SK-N-SH (cell line): Measurements from ENCODE around the gene TEX12. TPM values are rescaled to one million over a fixed set of nuclear protein-coding genes. Genes with fewer than 3 reads are reported as not detected.

Experiments used
- CTCF ChIA-PET: fragments of 300-600, 350-600 bp; formaldehyde crosslinking; extraction: SDS; loops from one replicate; lab custom pipeline; 2021; lab: Yijun Ruan, JAX
- POLR2A ChIA-PET: fragments of 350-600 bp; sonication (Branson Sonifier 250); formaldehyde crosslinking; extraction: SDS; loops from one replicate; lab custom pipeline; 2020; ENCODE audit warnings: antibody characterized with exemption, inconsistent platforms; lab: Yijun Ruan, JAX
- DNase-seq: peaks from one replicate; pipeline ENCODE4 v3.0.0; 2012
- H2AFZ ChIP-seq: fragments of 200-600 bp; sonication (generic); 2 replicates; pipeline ENCODE4 v1.8.1; 2016; ENCODE audit warnings: antibody characterized with exemption, mild to moderate bottlenecking, low read depth
- H3F3A ChIP-seq: fragments of 200-600 bp; sonication (generic); replicated peaks from 2 replicates; pipeline ENCODE3; 2016; ENCODE audit warnings: antibody characterized with exemption, mild to moderate bottlenecking; ENCODE audit not compliant: insufficient read depth
- H3K27ac ChIP-seq, 2 experiments: fragments of 200-500 bp in 1 of 2; fragments of 200-600 bp in 1 of 2; sonication (Bioruptor generic) in 1 of 2; sonication (generic), shearing (Covaris generic) in 1 of 2; 2 replicates each; pipeline versions ENCODE4 v1.5.1 to v1.6.1; 2014 to 2016; ENCODE audit warnings: low read depth in 2 of 2, inconsistent platforms in 1 of 2, low read length in 1 of 2, mild to moderate bottlenecking in 1 of 2, mixed read lengths in 1 of 2
- H3K27me3 ChIP-seq: fragments of 200-600 bp; sonication (generic), shearing (Covaris generic); 2 replicates; pipeline ENCODE4 v1.6.1; 2016; ENCODE audit warnings: mixed run types; ENCODE audit not compliant: insufficient read depth
- H3K36me3 ChIP-seq, 2 experiments: fragments of 200-500 bp in 1 of 2; fragments of 200-600 bp in 1 of 2; sonication (Bioruptor generic) in 1 of 2; sonication (generic) in 1 of 2; replicated peaks in 1 of 2; 2 replicates each; pipeline versions ENCODE3 to v1.5.1; 2014 to 2016; ENCODE audit warnings: low read length in 1 of 2, mild to moderate bottlenecking in 1 of 2; ENCODE audit not compliant: insufficient read depth in 2 of 2, control insufficient read depth in 1 of 2
- H3K4me1 ChIP-seq, 2 experiments: fragments of 200-500 bp in 1 of 2; fragments of 200-600 bp in 1 of 2; sonication (Bioruptor generic) in 1 of 2; sonication (generic), shearing (Covaris generic) in 1 of 2; 2 replicates each; pipeline versions ENCODE4 v1.5.1 to v1.6.1; 2014 to 2016; ENCODE audit warnings: low read depth in 1 of 2, low read length in 1 of 2, mixed run types in 1 of 2; ENCODE audit not compliant: insufficient read depth in 2 of 2, control insufficient read depth in 1 of 2
- H3K4me2 ChIP-seq: fragments of 200-600 bp; sonication (generic), shearing (Covaris generic); 2 replicates; pipeline ENCODE4 v1.6.1; 2017; ENCODE audit warnings: mixed run types
- H3K4me3 ChIP-seq, 2 experiments: fragments of 200-500 bp in 1 of 2; fragments of 200-600 bp in 1 of 2; sonication (Bioruptor generic) in 1 of 2; sonication (generic), shearing (Covaris generic) in 1 of 2; 2 replicates each; pipeline versions ENCODE4 v1.5.1 to v1.8.1; 2014 to 2016; ENCODE audit warnings: low read depth in 2 of 2, inconsistent platforms in 1 of 2, low read length in 1 of 2, mild to moderate bottlenecking in 1 of 2, mixed read lengths in 1 of 2, moderate library complexity in 1 of 2
- H3K79me2 ChIP-seq: fragments of 200-600 bp; sonication (generic); 2 replicates; pipeline ENCODE4 v1.8.1; 2017; ENCODE audit warnings: mild to moderate bottlenecking; ENCODE audit not compliant: insufficient read depth
- H3K9ac ChIP-seq: fragments of 200-600 bp; sonication (generic); 2 replicates; pipeline ENCODE4 v1.6.1; 2017; ENCODE audit warnings: mixed run types
- H3K9me2 ChIP-seq: fragments of 200-600 bp; sonication (generic); 2 replicates; pipeline ENCODE4 v1.6.1; 2017; ENCODE audit warnings: mixed run types
- H3K9me3 ChIP-seq: fragments of 200-600 bp; sonication (generic); 2 replicates; pipeline ENCODE4 v1.6.1; 2017; ENCODE audit warnings: mixed run types, mild to moderate bottlenecking, moderate library complexity
- H4K20me1 ChIP-seq: fragments of 200-600 bp; sonication (generic); 2 replicates; pipeline ENCODE4 v1.6.1; 2017; ENCODE audit warnings: mild to moderate bottlenecking, mixed run types; ENCODE audit not compliant: insufficient read depth
- ELF1 ChIP-seq: IDR thresholded peaks from 2 replicates; pipeline ENCODE4 v1.4.0; 2012
- EZH2phosphoT487 ChIP-seq: fragments of 200-600 bp; sonication (generic); IDR thresholded peaks from 2 replicates; pipeline ENCODE4 v1.6.1; 2017; ENCODE audit warnings: low read depth, mixed run types, mild to moderate bottlenecking, antibody characterized with exemption, moderate library complexity, borderline replicate concordance
- FOSL2 ChIP-seq: IDR thresholded peaks from 2 replicates; pipeline ENCODE4 v1.4.0; 2012; ENCODE audit warnings: low read depth, mild to moderate bottlenecking, moderate library complexity, borderline replicate concordance
- FOXJ3 ChIP-seq: sonication (generic); formaldehyde crosslinking; IDR thresholded peaks from 2 replicates; pipeline ENCODE4 v1.5.1; 2020; ENCODE audit warnings: mild to moderate bottlenecking, missing genetic modification reagents
- GABPA ChIP-seq: IDR thresholded peaks from 2 replicates; pipeline ENCODE4 v1.4.0; 2012; ENCODE audit warnings: low read depth, mild to moderate bottlenecking
- MXI1 ChIP-seq: IDR thresholded peaks from 2 replicates; pipeline ENCODE4 v1.6.1; 2012; ENCODE audit warnings: mild to moderate bottlenecking, low read depth, low read length, improper control_type of control experiment
- NFIC ChIP-seq: IDR thresholded peaks from 2 replicates; pipeline ENCODE4 v1.4.0; 2012; ENCODE audit warnings: borderline replicate concordance
- NRF1 ChIP-seq: IDR thresholded peaks from 2 replicates; pipeline ENCODE4 v1.6.1; 2012; ENCODE audit warnings: low read depth, mild to moderate bottlenecking, low read length
- POLR2AphosphoS5 ChIP-seq: IDR thresholded peaks from 2 replicates; pipeline ENCODE4 v1.6.1; 2012; ENCODE audit warnings: low read depth, low read length
- RCOR1 ChIP-seq: fragments of 150-350 bp; IDR thresholded peaks from 2 replicates; pipeline ENCODE4 v1.6.1; 2017; ENCODE audit warnings: antibody characterized with exemption, low read length
- RXRA ChIP-seq: IDR thresholded peaks from 2 replicates; pipeline ENCODE4 v1.4.0; 2012; ENCODE audit warnings: low read depth, mild to moderate bottlenecking, borderline replicate concordance
- SIN3A ChIP-seq: IDR thresholded peaks from 2 replicates; pipeline ENCODE4 v1.6.1; 2012; ENCODE audit warnings: low read depth, mild to moderate bottlenecking, low read length, moderate library complexity, borderline replicate concordance
- TAF1 ChIP-seq: IDR thresholded peaks from 2 replicates; pipeline ENCODE4 v1.6.1; 2012; ENCODE audit warnings: low read depth, mild to moderate bottlenecking, low read length, moderate library complexity, borderline replicate concordance
- TCF12 ChIP-seq: IDR thresholded peaks from 2 replicates; pipeline ENCODE4 v1.4.0; 2012
- YY1 ChIP-seq: IDR thresholded peaks from 2 replicates; pipeline ENCODE4 v1.4.0; 2012; ENCODE audit warnings: low read depth, mild to moderate bottlenecking
- WGBS: methylation state at CpG from one replicate; pipeline ENCODE4 v1.1.6; 2017; ENCODE audit warnings: low lambda C conversion rate; 5-methylcytosine and 5-hydroxymethylcytosine counted together
- polyA plus RNA-seq, 3 experiments: library from polyadenylated mRNA; depleted of rRNA; stranded (reverse); fragments of >200 nt; gene quantifications; 2 replicates each; pipeline ENCODE4 v1.2.3, GENCODE V29; 2012
- TF ChIP-seq, protein P1 (sequence below): fragments of 150-350 bp; IDR thresholded peaks from 2 replicates; pipeline ENCODE4 v1.6.1; 2017; ENCODE audit warnings: antibody characterized with exemption, low read length, low read depth, borderline replicate concordance
- TF ChIP-seq, protein P2 (sequence below): fragments of 200-600 bp; sonication (generic); IDR thresholded peaks from 2 replicates; pipeline ENCODE4 v1.6.1; 2017; ENCODE audit warnings: antibody characterized with exemption, mild to moderate bottlenecking, moderate library complexity
- TF ChIP-seq, protein P3 (sequence below): IDR thresholded peaks from 2 replicates; pipeline ENCODE4; 2012
- TF ChIP-seq, protein P4 (sequence below): IDR thresholded peaks from 2 replicates; pipeline ENCODE4 v1.4.0; 2012; ENCODE audit warnings: low read depth, borderline replicate concordance
- TF ChIP-seq, protein P5 (sequence below): IDR thresholded peaks from 2 replicates; pipeline ENCODE4 v1.4.0; 2012; ENCODE audit warnings: low read depth

TEX12 gene
- polyA plus RNA-seq, 1 of the 3 experiments (the other 2 are of a cell fraction), result not detected

DNA sequence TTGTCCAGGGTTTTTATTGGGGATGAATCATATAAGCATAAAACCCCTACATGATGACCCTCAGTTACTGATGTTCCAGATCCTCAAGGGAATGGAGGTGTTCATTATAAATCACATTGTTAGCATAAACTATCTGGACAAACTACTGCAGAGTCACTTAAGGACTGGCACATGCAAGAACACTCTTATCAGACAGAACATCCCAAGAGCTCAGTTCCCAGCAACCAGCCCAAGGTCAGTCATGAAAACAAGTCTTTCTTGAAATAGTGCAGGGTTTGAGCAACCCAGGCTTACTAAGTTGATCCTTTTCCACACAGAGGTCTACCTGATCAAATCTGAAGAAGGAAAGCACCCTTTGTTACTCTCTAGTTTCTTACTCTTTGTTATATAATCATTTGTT is 45.5 kb downstream of the TEX12 start:
- Histone ChIP-seq H3K4me3 (no peak overlapping the region), H3K9me3 (no peaks in the 10 kb centered on the region), H3K27me3 (no peaks in the 10 kb centered on the region), H3K4me1 (no peaks in the 10 kb centered on the region; a peak in 1 of 4 replicates), H3K36me3 (no peaks in the 10 kb centered on the region), H2AFZ (no peak overlapping the region), H4K20me1 (no peaks in the 10 kb centered on the region), H3K79me2 (no peaks in the 10 kb centered on the region), H3K4me2 (no peak overlapping the region), H3F3A (no peaks in the 10 kb centered on the region), H3K9ac (no peak overlapping the region), H3K9me2 (no peaks in the 10 kb centered on the region), H3K27ac (no peak overlapping the region)
- ChIA-PET CTCF (interaction anchor here (1.0 to 2.1 kb wide), 2 partner anchors 67 to 76 kb away, joined by 3 to 10 read pairs; no protein-coding TSS in a partner anchor), POLR2A (no interaction called here)
- TF ChIP-seq, protein P1, sequence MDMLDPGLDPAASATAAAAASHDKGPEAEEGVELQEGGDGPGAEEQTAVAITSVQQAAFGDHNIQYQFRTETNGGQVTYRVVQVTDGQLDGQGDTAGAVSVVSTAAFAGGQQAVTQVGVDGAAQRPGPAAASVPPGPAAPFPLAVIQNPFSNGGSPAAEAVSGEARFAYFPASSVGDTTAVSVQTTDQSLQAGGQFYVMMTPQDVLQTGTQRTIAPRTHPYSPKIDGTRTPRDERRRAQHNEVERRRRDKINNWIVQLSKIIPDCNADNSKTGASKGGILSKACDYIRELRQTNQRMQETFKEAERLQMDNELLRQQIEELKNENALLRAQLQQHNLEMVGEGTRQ, result no peak
- TF ChIP-seq, protein P2, sequence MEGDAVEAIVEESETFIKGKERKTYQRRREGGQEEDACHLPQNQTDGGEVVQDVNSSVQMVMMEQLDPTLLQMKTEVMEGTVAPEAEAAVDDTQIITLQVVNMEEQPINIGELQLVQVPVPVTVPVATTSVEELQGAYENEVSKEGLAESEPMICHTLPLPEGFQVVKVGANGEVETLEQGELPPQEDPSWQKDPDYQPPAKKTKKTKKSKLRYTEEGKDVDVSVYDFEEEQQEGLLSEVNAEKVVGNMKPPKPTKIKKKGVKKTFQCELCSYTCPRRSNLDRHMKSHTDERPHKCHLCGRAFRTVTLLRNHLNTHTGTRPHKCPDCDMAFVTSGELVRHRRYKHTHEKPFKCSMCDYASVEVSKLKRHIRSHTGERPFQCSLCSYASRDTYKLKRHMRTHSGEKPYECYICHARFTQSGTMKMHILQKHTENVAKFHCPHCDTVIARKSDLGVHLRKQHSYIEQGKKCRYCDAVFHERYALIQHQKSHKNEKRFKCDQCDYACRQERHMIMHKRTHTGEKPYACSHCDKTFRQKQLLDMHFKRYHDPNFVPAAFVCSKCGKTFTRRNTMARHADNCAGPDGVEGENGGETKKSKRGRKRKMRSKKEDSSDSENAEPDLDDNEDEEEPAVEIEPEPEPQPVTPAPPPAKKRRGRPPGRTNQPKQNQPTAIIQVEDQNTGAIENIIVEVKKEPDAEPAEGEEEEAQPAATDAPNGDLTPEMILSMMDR, result no peak
- TF ChIP-seq EZH2phosphoT487 (no peak), MXI1 (no peak), POLR2AphosphoS5 (no peak), TAF1 (no peak), NFIC (no peak), NRF1 (no peak), GABPA (no peak)
- TF ChIP-seq, protein P3, sequence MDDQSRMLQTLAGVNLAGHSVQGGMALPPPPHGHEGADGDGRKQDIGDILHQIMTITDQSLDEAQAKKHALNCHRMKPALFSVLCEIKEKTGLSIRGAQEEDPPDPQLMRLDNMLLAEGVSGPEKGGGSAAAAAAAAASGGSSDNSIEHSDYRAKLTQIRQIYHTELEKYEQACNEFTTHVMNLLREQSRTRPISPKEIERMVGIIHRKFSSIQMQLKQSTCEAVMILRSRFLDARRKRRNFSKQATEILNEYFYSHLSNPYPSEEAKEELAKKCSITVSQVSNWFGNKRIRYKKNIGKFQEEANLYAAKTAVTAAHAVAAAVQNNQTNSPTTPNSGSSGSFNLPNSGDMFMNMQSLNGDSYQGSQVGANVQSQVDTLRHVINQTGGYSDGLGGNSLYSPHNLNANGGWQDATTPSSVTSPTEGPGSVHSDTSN, result no peak
- TF ChIP-seq, protein P4, sequence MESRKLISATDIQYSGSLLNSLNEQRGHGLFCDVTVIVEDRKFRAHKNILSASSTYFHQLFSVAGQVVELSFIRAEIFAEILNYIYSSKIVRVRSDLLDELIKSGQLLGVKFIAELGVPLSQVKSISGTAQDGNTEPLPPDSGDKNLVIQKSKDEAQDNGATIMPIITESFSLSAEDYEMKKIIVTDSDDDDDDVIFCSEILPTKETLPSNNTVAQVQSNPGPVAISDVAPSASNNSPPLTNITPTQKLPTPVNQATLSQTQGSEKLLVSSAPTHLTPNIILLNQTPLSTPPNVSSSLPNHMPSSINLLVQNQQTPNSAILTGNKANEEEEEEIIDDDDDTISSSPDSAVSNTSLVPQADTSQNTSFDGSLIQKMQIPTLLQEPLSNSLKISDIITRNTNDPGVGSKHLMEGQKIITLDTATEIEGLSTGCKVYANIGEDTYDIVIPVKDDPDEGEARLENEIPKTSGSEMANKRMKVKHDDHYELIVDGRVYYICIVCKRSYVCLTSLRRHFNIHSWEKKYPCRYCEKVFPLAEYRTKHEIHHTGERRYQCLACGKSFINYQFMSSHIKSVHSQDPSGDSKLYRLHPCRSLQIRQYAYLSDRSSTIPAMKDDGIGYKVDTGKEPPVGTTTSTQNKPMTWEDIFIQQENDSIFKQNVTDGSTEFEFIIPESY, result no peak
- no peak for DNase-seq

DNA sequence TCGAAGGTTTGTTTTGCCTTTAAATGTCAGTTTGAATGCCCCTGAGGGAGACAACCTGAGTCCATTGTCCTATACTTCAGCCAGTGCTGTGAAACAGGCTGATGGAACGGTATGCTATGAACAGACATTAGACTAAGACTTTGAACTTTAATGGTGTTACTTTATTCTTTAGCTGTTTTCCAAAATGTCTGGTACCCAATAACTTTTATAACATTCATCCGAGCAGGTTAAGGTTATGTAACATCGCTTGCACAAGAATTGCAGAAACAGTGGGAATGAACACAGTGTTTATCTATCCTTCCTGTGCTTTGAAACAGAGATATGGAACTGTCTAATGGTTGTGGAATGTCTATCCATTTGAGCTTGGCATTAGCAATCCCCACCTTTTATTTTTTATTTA is 46.6 kb downstream of the TEX12 start:
- Histone ChIP-seq H3K4me3 (no peak overlapping the region), H3K4me1 (no peaks in the 10 kb centered on the region; a peak in 1 of 4 replicates)
- TF ChIP-seq NFIC (no peak), RXRA (no peak), FOXJ3 (CRISPR knock-in tag) (no peak), TCF12 (no peak), MXI1 (no peak), ELF1 (no peak), SIN3A (no peak), FOSL2 (no peak), YY1 (no peak), RCOR1 (no peak)
- TF ChIP-seq, protein P5, sequence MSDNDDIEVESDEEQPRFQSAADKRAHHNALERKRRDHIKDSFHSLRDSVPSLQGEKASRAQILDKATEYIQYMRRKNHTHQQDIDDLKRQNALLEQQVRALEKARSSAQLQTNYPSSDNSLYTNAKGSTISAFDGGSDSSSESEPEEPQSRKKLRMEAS, result no peak
- TF ChIP-seq, all 33 proteins: peak for 0
- no peaks in the 10 kb centered on the region for H3K9me3 ChIP-seq
- H3K36me3 ChIP-seq, result no peaks in the 10 kb centered on the region
- no peak for DNase-seq
- H3K9ac ChIP-seq, result no peak overlapping the region
- H3K27me3 ChIP-seq, result no peaks in the 10 kb centered on the region
- H3K4me2 ChIP-seq, result no peak overlapping the region
- H3F3A ChIP-seq, result no peaks in the 10 kb centered on the region
- no peaks in the 10 kb centered on the region for H3K79me2 ChIP-seq
- H2AFZ ChIP-seq, result no peak overlapping the region
- ChIA-PET POLR2A (no interaction called here), CTCF (interaction anchor here (0.6 to 17.1 kb wide), 2 partner anchors 61 to 236 kb away, joined by 3 to 620 read pairs; partner anchors contain the start of gene PLET1)
- no peak overlapping the region for H3K27ac ChIP-seq
- 79% methylated on average over 4 of the region's 4 CpGs for WGBS
- H4K20me1 ChIP-seq, result no peaks in the 10 kb centered on the region
- no peaks in the 10 kb centered on the region for H3K9me2 ChIP-seq
